ENCODE measurements around the gene GDPD3.
A peak's percentile ranks its signal among the peaks of the same experiment; 100 is the strongest.

GDPD3 gene

GRCh38 chr16:30095166-30096078 is 17.9 kb downstream of the GDPD3 start:
- ATAC-seq (no peak), DNase-seq (no peak)

- no peak for ATAC-seq
- DNase-seq = no peak
Observed at GRCh38 chr16:30094541-30095165, 18.7 kb downstream of the GDPD3 start.

GRCh38 chr16:30092373-30093010 is 20.8 kb downstream of the GDPD3 start:
- DNase-seq (peak; percentile 89), ATAC-seq (peak; percentile 52)

GRCh38 chr16:30091474-30092372 is 21.6 kb downstream of the GDPD3 start, which contains the start of gene TBX6:
Gene TBX6 (minus strand): TSS chr16:30091924. CDS start chr16:30091193, 731 bp downstream.
- DNase-seq = peak; percentile 96
- peak; percentile 88 for ATAC-seq

GRCh38 chr16:30090610-30091331 is 22.6 kb downstream of the GDPD3 start:
- DNase-seq (no peak), ATAC-seq (no peak)

- no peak for ATAC-seq
- no peak for DNase-seq
Observed at GRCh38 chr16:30088832-30089624, 24.3 kb downstream of the GDPD3 start.

- DNase-seq = no peak
- no peak for ATAC-seq
Observed at GRCh38 chr16:30088237-30088831, 25.0 kb downstream of the GDPD3 start.

GRCh38 chr16:30087181-30087898 is 26.0 kb downstream of the GDPD3 start:
- DNase-seq = no peak
- no peak for ATAC-seq

- no peak for ATAC-seq
- no peak for DNase-seq
Observed at GRCh38 chr16:30086291-30087140, 26.8 kb downstream of the GDPD3 start.

GRCh38 chr16:30085820-30086219 is 27.5 kb downstream of the GDPD3 start:
- DNase-seq = no peak
- no peak for ATAC-seq

- ATAC-seq = no peak
Observed at GRCh38 chr16:30085247-30085646, 28.1 kb downstream of the GDPD3 start.

GRCh38 chr16:30084816-30085159 is 28.5 kb downstream of the GDPD3 start:
- DNase-seq (no peak), ATAC-seq (no peak)

More at GRCh38 chr16:30085247-30085646, 28.1 kb downstream of the GDPD3 start:
- no peak for DNase-seq

GRCh38 chr16:30084096-30084815 is 29.1 kb downstream of the GDPD3 start:
- ATAC-seq (no peak), DNase-seq (no peak)

- no peak for ATAC-seq
- DNase-seq = no peak
Observed at GRCh38 chr16:30083216-30084055, 29.9 kb downstream of the GDPD3 start.

GRCh38 chr16:30082545-30083090 is 30.7 kb downstream of the GDPD3 start:
- no peak for DNase-seq
- ATAC-seq = no peak

- no peak for DNase-seq
Observed at GRCh38 chr16:30079480-30079879, 33.9 kb downstream of the GDPD3 start.

More at GRCh38 chr16:30079480-30079879, 33.9 kb downstream of the GDPD3 start:
- ATAC-seq = no peak

Measured in stimulated activated naive CD8-positive, alpha-beta T cell treated with anti-CD3 and anti-CD28 coated beads, Interleukin-15, Interleukin-2, amounts not matched to agents 100 U/mL and 50 U/mL, for 24 hours (primary cell).